Lower lobe of right lung (tissue), 2 donors: Measurements from ENCODE around the gene KIF5C. TPM values are rescaled to one million over a fixed set of nuclear protein-coding genes. Genes with fewer than 3 reads are reported as not detected.

Source experiments
- ATAC-seq, 2 donors: fragments of 200-7000 bp; cut with Tn5 transposase; one replicate each; pipeline ENCODE4 v1.9.1; 2020 to 2022; ENCODE audit warnings: mild to moderate bottlenecking in 2 of 2, moderate library complexity in 2 of 2
- DNase-seq: peaks from one replicate; pipeline ENCODE4 v3.0.0-alpha.2; 2020
- H3K27ac ChIP-seq: fragments of 200-600 bp; one replicate; pipeline ENCODE4 v1.8.0; 2022
- H3K27me3 ChIP-seq: fragments of 200-600 bp; one replicate; pipeline ENCODE4 v1.8.0; 2022; ENCODE audit warnings: low read depth
- H3K36me3 ChIP-seq: fragments of 200-600 bp; one replicate; pipeline ENCODE4 v1.8.0; 2022; ENCODE audit warnings: mild to moderate bottlenecking
- H3K4me1 ChIP-seq: fragments of 200-600 bp; one replicate; pipeline ENCODE4 v1.8.0; 2022
- H3K4me3 ChIP-seq: fragments of 200-600 bp; one replicate; pipeline ENCODE4 v1.8.0; 2022; ENCODE audit warnings: mild to moderate bottlenecking
- H3K9me3 ChIP-seq: fragments of 200-600 bp; one replicate; pipeline ENCODE4 v1.8.0; 2022
- CTCF ChIP-seq: fragments of 200-600 bp; IDR thresholded peaks from one replicate; pipeline ENCODE4 v1.8.0; 2022; ENCODE audit warnings: antibody characterized with exemption, mild to moderate bottlenecking
- intact Hi-C: fragments of 100-400 bp; cut with DNase I; formaldehyde crosslinking; loops from one replicate; pipeline ENCODE4 v1.11.0; 2022
- total RNA-seq: library from RNA; stranded (reverse); fragmentation: NEBNext Ultra II Directional; extraction: Animal tissue kit (Norgen Biotek cat#: 25700); gene quantifications from one replicate; pipeline ENCODE4 v1.2.1, GENCODE V29; 2021
- donor health status: DM: no; HTN: yes; CAD: no; lungs with severe emphysema.

Gene KIF5C
- total RNA-seq, 1 donor from 2014 or later, result 0.47 TPM

- ATAC-seq, result no peak
- TF ChIP-seq CTCF, result no peak
- intact Hi-C loops, result no loop called here
Measured at GRCh38 chr2:148988337-148988736, 113.3 kb downstream of the KIF5C start.

GRCh38 chr2:148989882-148990493 is 115.0 kb downstream of the KIF5C start:
- Histone ChIP-seq H3K4me3 (no peak overlapping the region), H3K36me3 (no peaks in the 10 kb centered on the region), H3K9me3 (no peaks in the 10 kb centered on the region), H3K27me3 (no peaks in the 10 kb centered on the region), H3K27ac (no peak overlapping the region), H3K4me1 (no peaks in the 10 kb centered on the region)
- peak; percentile 73 for TF ChIP-seq CTCF
- ATAC-seq, result peak; percentile 85 to 90
- intact Hi-C loops, result no loop called here
- DNase-seq, result no peak

More at GRCh38 chr2:148988337-148988736, 113.3 kb downstream of the KIF5C start:
- H3K27me3 ChIP-seq, result no peaks in the 10 kb centered on the region
- H3K4me1 ChIP-seq, result no peaks in the 10 kb centered on the region
- H3K4me3 ChIP-seq, result no peak overlapping the region
- no peaks in the 10 kb centered on the region for H3K9me3 ChIP-seq
- H3K36me3 ChIP-seq, result no peaks in the 10 kb centered on the region
- no peak overlapping the region for H3K27ac ChIP-seq
- DNase-seq, result no peak

GRCh38 chr2:148990968-148991367 is 115.9 kb downstream of the KIF5C start:
- DNase-seq (no peak), ATAC-seq (no peak)
- no peaks in the 10 kb centered on the region for H3K36me3 ChIP-seq
- no peaks in the 10 kb centered on the region for H3K4me1 ChIP-seq
- no peak overlapping the region for H3K4me3 ChIP-seq
- H3K27me3 ChIP-seq, result no peaks in the 10 kb centered on the region
- no peak for TF ChIP-seq CTCF
- intact Hi-C loops, result no loop called here
- no peaks in the 10 kb centered on the region for H3K9me3 ChIP-seq
- no peak overlapping the region for H3K27ac ChIP-seq

- ATAC-seq (no peak), DNase-seq (no peak)
- intact Hi-C loops, result no loop called here
Measured at GRCh38 chr2:148992448-148992847, 117.4 kb downstream of the KIF5C start.

GRCh38 chr2:148993351-148993750 is 118.3 kb downstream of the KIF5C start:
- H3K4me3 ChIP-seq, result no peak overlapping the region
- ATAC-seq, result no peak
- intact Hi-C loops, result no loop called here
- no peak for TF ChIP-seq CTCF
- H3K9me3 ChIP-seq, result no peaks in the 10 kb centered on the region
- no peaks in the 10 kb centered on the region for H3K36me3 ChIP-seq
- H3K4me1 ChIP-seq, result no peaks in the 10 kb centered on the region
- DNase-seq, result no peak
- H3K27me3 ChIP-seq, result no peaks in the 10 kb centered on the region
- H3K27ac ChIP-seq, result no peak overlapping the region

More at GRCh38 chr2:148992448-148992847, 117.4 kb downstream of the KIF5C start:
- no peaks in the 10 kb centered on the region for H3K4me1 ChIP-seq
- no peak overlapping the region for H3K27ac ChIP-seq
- H3K9me3 ChIP-seq, result no peaks in the 10 kb centered on the region
- no peak for TF ChIP-seq CTCF
- no peaks in the 10 kb centered on the region for H3K27me3 ChIP-seq
- H3K4me3 ChIP-seq, result no peak overlapping the region
- no peaks in the 10 kb centered on the region for H3K36me3 ChIP-seq
